OCI-LY3 (cell line): ENCODE measurements around the gene ACIN1.

Experiments used
- H2AFZ ChIP-seq: fragments of 200-600, 300-600 bp; shearing (Covaris generic); 2 replicates; pipeline ENCODE4 v1.6.0; 2014; ENCODE audit warnings: antibody characterized with exemption, low read depth, low read length
- H3K27ac ChIP-seq: fragments of 200-600, 300-600 bp; sonication (generic); 2 replicates; pipeline ENCODE4 v1.5.1; 2014; ENCODE audit warnings: mild to moderate bottlenecking, low read length, moderate library complexity, mixed read lengths
- H3K27me3 ChIP-seq: fragments of 200-600, 300-600 bp; sonication (generic); 2 replicates; pipeline ENCODE4 v1.6.1; 2014; ENCODE audit warnings: low read depth, low read length, mixed read lengths
- H3K36me3 ChIP-seq: fragments of 200-600, 300-600 bp; sonication (generic); replicated peaks from 2 replicates; pipeline ENCODE3; 2014; ENCODE audit warnings: low read depth, low read length, mixed read lengths
- H3K4me1 ChIP-seq: fragments of 300-600, 200-600 bp; sonication (generic); 2 replicates; pipeline ENCODE4 v1.6.1; 2014; ENCODE audit warnings: low read length, mixed read lengths
- H3K4me2 ChIP-seq: fragments of 200-600, 300-600 bp; sonication (generic); 2 replicates; pipeline ENCODE4 v1.6.1; 2014; ENCODE audit warnings: low read length, mixed read lengths
- H3K4me3 ChIP-seq: fragments of 300-600, 200-600 bp; sonication (generic); 2 replicates; pipeline ENCODE4 v1.5.1; 2014; ENCODE audit warnings: antibody characterized with exemption, mild to moderate bottlenecking, low read length, moderate library complexity
- H3K79me2 ChIP-seq: fragments of 300-600, 200-600 bp; shearing (Covaris generic); 2 replicates; pipeline ENCODE4 v1.6.1; 2014; ENCODE audit warnings: mild to moderate bottlenecking, low read length, mixed read lengths
- H3K9ac ChIP-seq: fragments of 300-600, 200-600 bp; shearing (Covaris generic); 2 replicates; pipeline ENCODE4 v1.6.0; 2014; ENCODE audit warnings: mild to moderate bottlenecking, low read length, moderate library complexity
- H3K9me3 ChIP-seq: fragments of 200-600, 300-600 bp; shearing (Covaris generic); 2 replicates; pipeline ENCODE4 v1.6.1; 2014; ENCODE audit warnings: low read length, mixed read lengths; ENCODE audit not compliant: insufficient read depth
- H4K20me1 ChIP-seq: fragments of 200-600, 300-600 bp; sonication (generic); 2 replicates; pipeline ENCODE4 v1.6.1; 2016; ENCODE audit warnings: low read length, mixed read lengths; ENCODE audit not compliant: insufficient read depth
- EZH2phosphoT487 ChIP-seq: fragments of 200-600 bp; shearing (Covaris generic); IDR thresholded peaks from 2 replicates; pipeline ENCODE4 v1.6.1; 2018; ENCODE audit warnings: antibody characterized with exemption, mixed run types, low read depth
- TF ChIP-seq, protein P1 (sequence below): fragments of 200-600, 300-600 bp; sonication (generic); IDR thresholded peaks from 2 replicates; pipeline ENCODE4 v1.5.1; 2014; ENCODE audit warnings: antibody characterized with exemption, low read length, low read depth

ACIN1 gene

DNA sequence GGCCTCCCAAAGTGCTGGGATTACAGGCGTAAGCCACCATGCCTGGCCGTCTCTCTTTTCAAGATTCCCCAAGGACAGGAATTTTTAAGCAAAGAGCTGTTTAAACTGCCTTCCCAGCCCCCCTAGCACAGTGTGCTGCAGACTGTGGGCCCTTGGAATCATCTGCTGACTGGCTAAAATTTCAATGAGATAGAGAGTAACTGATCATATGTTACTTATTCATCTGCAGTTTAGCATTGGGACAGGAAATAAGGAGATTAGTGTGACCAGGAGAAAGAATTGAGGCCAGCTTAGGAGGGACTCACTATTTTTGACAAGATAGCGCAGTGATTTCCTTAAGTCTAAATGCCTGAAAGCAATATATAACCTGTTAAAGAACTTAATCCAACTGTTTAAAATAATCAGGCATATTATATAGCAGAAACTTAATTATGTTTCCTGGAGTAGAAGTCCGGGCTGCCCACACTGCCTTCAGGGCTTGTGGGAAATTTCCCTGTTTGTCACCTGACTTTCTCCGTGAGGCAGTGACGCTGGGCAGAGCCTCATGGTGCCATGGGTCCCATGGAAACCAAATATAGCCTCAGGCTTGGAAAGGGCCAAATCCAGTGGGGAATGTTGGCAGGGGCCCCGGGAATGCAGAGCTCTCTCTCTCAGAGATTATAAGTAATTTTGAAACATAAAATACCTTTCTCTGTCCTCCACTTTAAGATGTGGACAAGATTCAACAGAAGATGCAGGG, 46.9 kb upstream of the ACIN1 start:
- Histone ChIP-seq H2AFZ (no peak overlapping the region), H3K4me1 (no peaks in the 10 kb centered on the region), H3K9me3 (no peaks in the 10 kb centered on the region), H3K27ac (no peak overlapping the region), H3K79me2 (no peaks in the 10 kb centered on the region), H3K9ac (no peak overlapping the region), H3K36me3 (no peaks in the 10 kb centered on the region), H4K20me1 (no peaks in the 10 kb centered on the region), H3K4me3 (no peak overlapping the region), H3K27me3 (peaks cover 13% of the 10 kb centered on the region), H3K4me2 (no peak overlapping the region)
- no peak for TF ChIP-seq EZH2phosphoT487
- TF ChIP-seq, protein P1, sequence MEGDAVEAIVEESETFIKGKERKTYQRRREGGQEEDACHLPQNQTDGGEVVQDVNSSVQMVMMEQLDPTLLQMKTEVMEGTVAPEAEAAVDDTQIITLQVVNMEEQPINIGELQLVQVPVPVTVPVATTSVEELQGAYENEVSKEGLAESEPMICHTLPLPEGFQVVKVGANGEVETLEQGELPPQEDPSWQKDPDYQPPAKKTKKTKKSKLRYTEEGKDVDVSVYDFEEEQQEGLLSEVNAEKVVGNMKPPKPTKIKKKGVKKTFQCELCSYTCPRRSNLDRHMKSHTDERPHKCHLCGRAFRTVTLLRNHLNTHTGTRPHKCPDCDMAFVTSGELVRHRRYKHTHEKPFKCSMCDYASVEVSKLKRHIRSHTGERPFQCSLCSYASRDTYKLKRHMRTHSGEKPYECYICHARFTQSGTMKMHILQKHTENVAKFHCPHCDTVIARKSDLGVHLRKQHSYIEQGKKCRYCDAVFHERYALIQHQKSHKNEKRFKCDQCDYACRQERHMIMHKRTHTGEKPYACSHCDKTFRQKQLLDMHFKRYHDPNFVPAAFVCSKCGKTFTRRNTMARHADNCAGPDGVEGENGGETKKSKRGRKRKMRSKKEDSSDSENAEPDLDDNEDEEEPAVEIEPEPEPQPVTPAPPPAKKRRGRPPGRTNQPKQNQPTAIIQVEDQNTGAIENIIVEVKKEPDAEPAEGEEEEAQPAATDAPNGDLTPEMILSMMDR: no peak

DNA sequence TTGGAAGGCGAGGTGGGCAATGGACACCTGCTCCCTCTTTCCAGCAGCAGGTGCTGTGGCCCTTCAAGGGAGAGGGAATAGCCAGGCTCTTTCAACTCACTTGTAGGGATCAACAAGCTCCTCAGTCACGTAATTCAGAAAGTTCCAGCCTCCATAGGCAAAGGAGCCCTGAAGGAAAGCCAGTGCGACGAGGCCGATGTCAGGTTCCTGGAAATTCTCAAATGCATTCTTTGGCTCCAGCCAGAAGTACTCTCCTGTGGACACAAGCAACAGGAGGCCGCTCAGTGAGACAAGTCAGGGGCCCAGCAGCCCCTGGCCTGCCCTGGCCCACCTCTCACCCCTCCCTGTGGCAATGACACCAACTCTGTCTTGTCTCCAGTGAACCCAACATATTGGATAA, 45.4 kb upstream of the ACIN1 start:
- H3K27ac ChIP-seq: no peak overlapping the region
- H2AFZ ChIP-seq: no peak overlapping the region
- H3K4me2 ChIP-seq: no peak overlapping the region
- H3K36me3 ChIP-seq: no peaks in the 10 kb centered on the region
- no peak for TF ChIP-seq EZH2phosphoT487
- TF ChIP-seq, protein P1: no peak
- no peak overlapping the region for H3K9ac ChIP-seq
- peaks cover 13% of the 10 kb centered on the region for H3K27me3 ChIP-seq
- H3K79me2 ChIP-seq: no peaks in the 10 kb centered on the region
- no peak overlapping the region for H3K4me3 ChIP-seq
- no peaks in the 10 kb centered on the region for H3K9me3 ChIP-seq
- H3K4me1 ChIP-seq: no peaks in the 10 kb centered on the region
- no peaks in the 10 kb centered on the region for H4K20me1 ChIP-seq

DNA sequence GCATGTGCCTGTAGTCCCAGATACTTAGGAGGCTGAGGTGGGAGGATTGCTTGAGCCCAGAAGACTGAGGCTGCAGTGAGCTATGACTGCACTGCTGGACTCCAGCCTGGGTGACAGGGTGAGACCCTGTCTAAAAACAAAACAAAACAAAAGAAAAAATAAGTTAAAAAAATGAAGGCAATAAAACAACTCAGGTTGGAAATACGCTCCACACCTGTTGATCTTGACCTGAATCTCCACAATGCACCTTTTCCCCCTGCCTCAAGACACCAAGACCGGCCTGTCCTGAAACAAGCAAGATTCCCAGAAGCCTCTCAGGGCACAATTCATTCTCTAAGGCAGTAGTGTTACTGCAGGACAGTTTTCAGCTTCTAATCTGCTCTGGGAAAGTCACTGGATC, 44.9 kb upstream of the ACIN1 start:
- Histone ChIP-seq H3K27ac (no peak overlapping the region), H3K9ac (no peak overlapping the region), H3K4me2 (no peak overlapping the region), H2AFZ (no peak overlapping the region), H3K4me1 (no peaks in the 10 kb centered on the region), H3K4me3 (no peak overlapping the region), H4K20me1 (no peaks in the 10 kb centered on the region), H3K79me2 (no peaks in the 10 kb centered on the region), H3K27me3 (peaks cover 13% of the 10 kb centered on the region), H3K9me3 (no peaks in the 10 kb centered on the region), H3K36me3 (no peaks in the 10 kb centered on the region)
- no peak for TF ChIP-seq EZH2phosphoT487
- TF ChIP-seq, protein P1: no peak

DNA sequence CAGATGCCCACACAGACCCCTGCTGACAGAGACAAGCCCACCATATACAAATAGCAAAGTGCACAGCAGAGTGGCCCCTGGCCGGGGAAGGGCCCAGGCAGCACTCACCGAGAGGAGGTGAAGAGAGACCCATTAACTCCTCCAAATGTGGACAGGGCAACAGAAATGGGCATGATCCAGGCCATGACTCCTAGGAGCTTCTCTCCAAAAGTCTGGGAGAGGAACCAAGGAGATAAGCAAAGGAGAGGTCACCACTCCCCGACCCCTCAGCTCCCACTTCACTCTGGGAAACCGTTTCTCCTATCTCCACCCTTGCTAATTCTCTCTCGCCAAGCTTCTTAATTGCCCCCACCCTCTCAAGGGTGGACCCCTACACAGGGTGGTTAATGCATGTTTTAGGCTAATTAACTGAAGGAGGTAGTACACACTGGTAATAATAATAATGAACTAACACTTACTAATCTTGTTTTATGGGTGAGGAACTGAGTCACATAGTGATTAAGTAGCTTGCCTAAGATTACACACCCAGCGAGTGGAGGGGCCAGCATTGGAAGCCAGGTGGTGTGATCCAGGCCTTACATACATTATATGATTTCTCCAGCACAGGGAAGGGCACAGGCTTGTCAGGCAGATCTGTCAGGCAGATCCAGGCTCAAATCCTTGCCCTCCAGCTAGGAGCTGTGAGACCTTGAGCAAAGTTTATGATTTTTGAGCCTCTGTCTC, 43.0 kb upstream of the ACIN1 start:
- Histone ChIP-seq H3K27me3 (peaks cover 4% of the 10 kb centered on the region), H3K4me1 (no peaks in the 10 kb centered on the region), H3K9me3 (no peaks in the 10 kb centered on the region), H3K79me2 (no peaks in the 10 kb centered on the region), H3K9ac (no peak overlapping the region), H3K36me3 (no peaks in the 10 kb centered on the region), H3K4me2 (no peak overlapping the region), H3K27ac (no peak overlapping the region), H3K4me3 (no peak overlapping the region), H2AFZ (no peak overlapping the region), H4K20me1 (no peaks in the 10 kb centered on the region)
- TF ChIP-seq, protein P1: no peak
- no peak for TF ChIP-seq EZH2phosphoT487
